Activated T-helper 1 cell treated with anti-CD3 and anti-CD28 coated beads, Interleukin-12 subunit alpha, Interleukin-12 subunit beta, Interleukin-2, Interleukin-4 antibody, amounts not matched to agents 30 ng/mL and 10 ng/mL and 1 ng/mL, durations not matched to agents 14 hours and 24 hours and 36 hours (primary cell): ENCODE data around the gene CBFA2T3. TPM values are rescaled to one million over a fixed set of nuclear protein-coding genes. Genes with fewer than 3 reads are reported as not detected.

Experiments
- total RNA-seq: library from RNA; stranded (reverse); gene quantifications from 2 replicates; pipeline ENCODE4 v1.2.3, GENCODE V29; 2022

The CBFA2T3 gene
- total RNA-seq, 1 donor from 2014 or later = not detected

Other genes starting within 250 kb of the CBFA2T3 start
- 214 and 217 TPM in 2 replicates for gene PIEZO1, start 192.0 kb downstream of the CBFA2T3 start, total RNA-seq
- 95.4 and 97.3 TPM in 2 replicates for gene CDT1, start 173.4 kb downstream of the CBFA2T3 start, total RNA-seq
- gene APRT, start 165.3 kb downstream of the CBFA2T3 start, total RNA-seq = 301 and 303 TPM in 2 replicates
- gene GALNS, start 120.3 kb downstream of the CBFA2T3 start, total RNA-seq = 21.9 and 23.8 TPM in 2 replicates
- 63.1 and 65.4 TPM in 2 replicates for gene TRAPPC2L, start 120.1 kb downstream of the CBFA2T3 start, total RNA-seq
- not detected in 2 replicates for gene PABPN1L, start 110.5 kb downstream of the CBFA2T3 start, total RNA-seq
- gene ACSF3, start 116.6 kb upstream of the CBFA2T3 start, total RNA-seq = 37.0 and 39.0 TPM in 2 replicates
- gene CDH15, start 194.5 kb upstream of the CBFA2T3 start, total RNA-seq = not detected in 2 replicates
- gene SLC22A31, start 223.3 kb upstream of the CBFA2T3 start, total RNA-seq = 1.3 and 2.6 TPM in 2 replicates
- 8.1 and 9.5 TPM in 2 replicates for gene ZNF778, start 240.5 kb upstream of the CBFA2T3 start, total RNA-seq